ENCODE results near the gene ACAA2.
"Not testable (repeated sequence)": the region's sequence is repeated elsewhere in the genome, so short reads cannot be mapped to it uniquely, and the experiment has no call there.

Gene ACAA2

DNA sequence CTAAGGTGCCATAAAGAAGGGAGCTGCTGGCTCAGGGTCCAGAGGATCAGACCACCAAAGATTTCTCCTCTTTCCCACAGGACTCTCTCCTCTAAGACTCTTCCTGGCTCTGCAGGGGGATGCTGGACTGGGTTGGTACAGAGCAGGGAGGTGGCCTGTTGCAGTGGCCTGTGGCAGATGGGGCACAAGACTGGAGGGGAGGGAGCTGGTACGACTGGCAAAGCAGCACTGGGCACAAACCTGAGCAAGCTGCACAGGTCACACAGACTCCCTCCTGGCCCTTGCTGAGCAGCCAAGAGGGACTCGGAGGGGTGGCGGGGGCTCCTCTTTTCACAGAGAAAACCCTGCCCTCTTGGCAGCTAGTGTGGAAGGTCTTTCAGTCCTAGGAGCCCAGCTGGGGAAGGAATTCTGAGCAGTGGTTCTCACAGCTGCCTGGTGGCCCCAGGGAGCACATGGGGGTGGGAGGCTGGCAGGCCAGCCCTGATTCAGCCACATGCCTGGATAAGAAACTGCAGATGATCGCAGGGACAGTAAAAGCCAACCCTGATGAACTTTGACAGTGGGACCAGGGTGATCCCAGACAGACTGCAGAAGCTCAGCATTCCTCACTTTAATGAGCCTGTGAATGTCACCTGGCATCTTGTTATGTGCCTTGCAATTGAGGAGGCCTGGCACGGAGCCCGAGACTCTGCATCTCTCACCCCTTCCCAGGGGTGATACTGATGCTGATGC, 32.5 kb upstream of the ACAA2 start:
- DNase-seq (ENCODE audit: low read depth, low spot score), result no peak

DNA sequence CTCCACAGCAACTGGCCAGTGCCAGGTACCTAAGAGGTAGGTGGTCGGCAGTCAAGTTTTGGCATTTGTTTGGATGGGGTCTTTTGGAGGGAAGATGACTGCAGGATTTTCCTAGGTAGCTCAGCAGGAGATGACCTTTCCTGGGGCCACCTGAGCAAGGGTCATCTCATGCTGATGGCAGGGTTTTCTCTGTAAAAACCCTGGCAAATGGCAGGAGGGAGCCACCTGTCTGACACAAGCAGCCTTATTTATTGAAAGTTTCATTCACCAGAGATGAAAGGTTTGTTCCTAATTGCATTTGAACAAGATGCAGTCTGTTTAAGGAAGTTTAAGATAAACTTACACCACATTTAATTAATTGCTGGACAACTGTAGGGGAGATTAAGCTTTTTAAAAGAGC, 31.6 kb upstream of the ACAA2 start:
- no peak for DNase-seq (ENCODE audit: low read depth, low spot score)

DNA sequence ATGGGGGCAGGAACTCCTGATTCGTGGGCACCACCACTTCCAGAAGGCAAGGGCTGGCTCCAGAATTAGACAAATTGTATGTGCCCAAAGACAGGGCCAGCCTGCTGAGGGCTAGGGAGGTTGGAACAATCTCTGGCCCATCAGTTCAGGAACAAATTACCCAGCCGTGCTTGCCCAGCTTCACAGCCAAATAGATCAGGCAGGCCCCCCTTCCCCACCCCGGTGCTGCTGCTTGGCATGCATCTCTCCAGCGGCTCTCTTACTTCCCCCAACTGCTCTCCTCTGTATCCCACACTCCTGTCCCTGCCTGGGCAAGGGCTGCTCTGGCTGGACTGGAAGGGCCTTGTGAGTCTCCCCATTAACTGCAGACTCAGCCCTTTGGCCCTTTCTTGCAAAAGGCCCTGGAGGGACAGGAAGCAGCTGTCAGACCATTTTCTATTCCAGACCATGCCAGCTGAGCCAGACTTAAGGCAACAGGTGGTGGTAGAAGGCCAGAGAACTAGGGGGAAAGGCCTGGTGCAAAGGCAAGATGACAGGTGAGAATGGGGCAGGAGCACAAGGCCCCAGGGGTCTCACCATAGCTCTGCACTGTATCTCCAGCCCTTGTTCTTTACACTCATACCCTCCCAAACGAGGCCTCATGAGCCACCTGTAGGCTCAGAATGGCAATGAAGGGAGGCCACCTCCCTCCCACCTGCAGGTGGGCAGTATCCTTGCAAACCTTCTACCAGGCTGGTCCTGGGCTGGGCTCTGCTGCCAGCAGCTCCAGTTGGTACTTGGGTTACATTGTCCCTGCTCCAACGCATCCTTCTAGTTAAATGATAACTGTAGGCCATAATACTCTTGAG, 30.7 kb upstream of the ACAA2 start:
- DNase-seq (ENCODE audit: low read depth, low spot score), result no peak

DNA sequence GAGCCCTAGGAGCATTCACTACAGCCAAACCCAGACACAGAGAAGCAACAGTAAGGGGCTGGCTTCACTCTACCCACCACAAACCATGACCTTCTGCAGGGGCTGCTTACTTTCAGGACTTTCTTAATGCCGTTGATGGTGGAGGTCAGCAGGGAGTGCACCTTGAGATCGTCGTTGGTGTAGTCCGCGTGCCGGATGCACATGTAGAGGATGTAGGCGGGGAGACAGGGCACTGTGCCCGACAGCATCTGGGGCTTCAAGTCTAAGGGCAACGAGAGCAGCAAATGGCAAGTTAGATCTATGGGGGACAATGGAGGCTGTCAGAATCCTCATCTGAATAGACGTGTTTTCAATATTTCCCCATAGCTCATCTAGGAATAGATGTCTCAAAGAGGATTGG, 29.8 kb upstream of the ACAA2 start:
- DNase-seq (ENCODE audit: low read depth, low spot score), result no peak

DNA sequence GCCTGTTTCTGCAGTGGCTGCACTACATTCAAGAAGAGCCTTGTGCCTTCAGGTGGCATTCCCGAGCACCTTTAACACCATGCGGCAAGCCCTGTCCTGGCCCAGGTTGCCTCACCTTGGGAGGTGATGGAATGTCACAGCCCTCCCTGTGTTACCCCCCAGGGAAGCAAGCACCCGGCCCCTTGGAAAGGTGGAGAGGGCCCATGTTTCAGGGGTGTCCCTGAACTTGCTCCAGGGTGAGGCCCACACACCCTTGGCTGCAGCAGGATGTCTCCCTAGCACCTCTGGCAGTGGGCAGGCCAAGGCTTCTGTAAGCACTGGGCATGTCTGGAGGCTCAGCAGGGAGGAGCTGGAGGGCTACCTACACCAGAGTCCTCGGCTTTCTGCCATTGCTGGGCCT, 29.3 kb upstream of the ACAA2 start:
- DNase-seq (ENCODE audit: low read depth, low spot score), result no peak

DNA sequence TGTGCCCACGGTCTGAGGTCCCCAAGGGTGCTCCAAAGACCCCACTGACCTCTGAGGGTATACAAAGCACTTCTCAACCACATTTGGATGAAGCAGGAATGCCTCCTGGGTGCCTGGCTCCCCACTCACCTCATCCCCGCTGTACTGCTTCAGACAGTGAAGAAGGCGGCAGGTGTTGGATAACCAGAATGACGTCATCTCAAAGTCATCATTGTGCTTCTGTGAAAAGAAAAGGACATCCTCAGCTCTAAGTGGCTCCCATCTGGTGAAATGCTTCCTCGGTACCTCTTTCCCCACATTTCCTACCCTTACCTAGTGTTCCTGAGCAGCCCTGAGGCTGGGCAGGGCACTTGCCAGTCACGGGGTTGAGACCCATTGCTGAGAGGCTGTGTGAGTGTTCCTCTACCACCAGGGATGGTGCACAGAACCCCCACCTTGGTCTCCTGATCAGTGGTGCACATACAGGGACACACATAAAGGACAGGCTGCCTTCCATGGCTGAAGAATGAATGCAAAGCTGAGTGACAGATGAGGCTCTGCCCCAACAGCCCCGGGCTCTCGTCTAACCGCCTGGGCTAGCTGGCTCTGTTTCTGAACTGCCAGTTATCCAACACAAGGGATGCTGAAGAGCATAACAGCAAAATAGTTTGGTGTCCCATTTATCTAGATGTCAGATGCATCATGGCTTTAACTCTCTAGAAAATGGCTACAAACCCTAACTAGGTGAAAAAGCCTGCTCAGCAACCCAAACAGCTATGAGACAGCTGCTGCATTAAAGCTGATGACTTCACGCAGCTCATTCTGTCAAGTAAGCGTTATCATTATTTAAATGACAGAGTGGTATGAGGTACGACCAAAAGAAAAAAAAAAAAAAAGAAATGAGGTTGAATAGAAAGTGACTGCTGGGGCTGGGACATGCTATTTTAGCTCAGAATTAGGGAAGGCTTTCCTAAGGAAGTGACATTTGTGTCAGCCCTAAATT, 28.2 kb upstream of the ACAA2 start:
- DNase-seq (ENCODE audit: low read depth, low spot score), result no peak

DNA sequence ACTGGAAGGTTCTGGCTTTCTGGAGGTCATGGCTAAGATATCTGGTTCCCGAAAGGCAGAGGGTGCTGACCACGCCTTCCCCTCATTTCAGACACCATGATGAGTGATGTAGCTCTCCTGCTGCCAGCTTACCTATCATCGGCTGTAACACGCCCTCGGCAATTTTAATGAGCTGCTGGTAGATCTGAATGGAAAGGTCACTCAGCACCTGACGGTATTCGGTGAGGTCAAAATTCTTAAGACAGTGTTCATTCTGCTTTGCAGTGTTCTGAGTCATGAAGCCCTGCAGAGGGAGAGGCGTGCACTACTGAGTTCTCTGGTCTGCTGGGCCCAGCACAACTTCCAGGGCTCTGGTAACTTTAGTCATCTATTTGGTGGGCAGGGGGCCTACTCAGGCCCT, 25.7 kb upstream of the ACAA2 start:
- no peak for DNase-seq (ENCODE audit: low read depth, low spot score)

DNA sequence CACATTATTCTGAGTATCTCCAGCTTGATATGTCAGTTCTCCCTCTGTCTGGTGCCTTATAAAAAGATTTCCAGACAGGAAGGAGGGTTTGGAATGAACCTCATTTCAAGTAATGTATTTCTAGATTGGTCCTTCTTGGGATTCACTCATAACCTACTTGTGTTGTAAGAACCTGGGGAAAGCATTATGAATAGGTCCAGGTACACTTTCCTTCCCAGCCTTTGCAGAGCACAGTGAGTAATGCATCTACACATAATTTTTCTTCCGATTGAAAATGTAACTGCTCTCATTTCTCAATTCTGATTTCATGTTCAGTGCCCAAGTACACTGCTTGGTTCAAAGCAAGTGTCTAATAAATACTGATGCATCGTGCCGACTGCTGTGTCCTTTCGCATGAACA, 25.0 kb upstream of the ACAA2 start:
- no peak for DNase-seq (ENCODE audit: low read depth, low spot score)

DNA sequence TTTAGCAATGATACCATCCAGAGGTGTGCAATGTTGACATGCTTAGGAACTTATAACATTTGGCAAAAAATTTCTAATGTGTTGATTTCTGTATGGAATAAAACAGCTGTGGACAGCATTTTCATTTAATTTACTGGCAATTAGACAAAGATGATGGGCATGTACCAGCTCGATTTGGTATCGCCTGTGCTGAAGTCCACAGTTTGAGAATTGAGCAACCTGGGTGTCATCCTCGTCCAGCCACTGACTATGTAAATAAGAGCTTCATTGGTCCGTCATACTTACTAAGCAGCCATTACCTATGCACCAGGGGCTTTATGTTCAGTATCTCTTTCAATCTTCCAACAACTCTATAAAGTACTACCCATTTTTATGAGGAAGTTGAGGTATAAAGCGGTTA, 24.6 kb upstream of the ACAA2 start:
- no peak for DNase-seq (ENCODE audit: low read depth, low spot score)

DNA sequence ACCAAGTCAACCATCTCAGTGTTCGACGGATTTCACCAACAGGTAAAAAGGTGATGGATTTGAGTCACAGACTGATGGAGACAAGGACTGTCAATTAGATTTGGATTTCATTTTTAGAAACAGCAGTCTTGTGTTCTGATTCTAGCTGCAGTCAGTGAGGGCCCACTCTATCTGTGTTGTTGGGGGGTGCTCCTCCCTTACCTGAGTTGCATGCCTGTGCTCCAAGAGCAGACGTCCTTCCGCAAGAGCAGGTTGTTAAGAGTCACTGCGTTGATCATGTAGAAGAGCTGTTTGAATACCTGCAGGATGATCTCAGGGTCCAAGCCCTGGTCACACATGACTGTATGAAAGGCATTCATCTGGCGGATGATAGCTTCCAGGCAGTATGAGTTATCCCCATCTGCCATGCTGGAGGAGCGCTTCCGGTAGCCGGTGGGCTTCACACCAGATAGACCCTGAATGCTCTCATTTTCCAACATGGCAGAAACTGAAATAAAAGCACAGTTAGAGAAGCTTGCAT, 24.0 kb upstream of the ACAA2 start:
- not testable (repeated sequence) for DNase-seq (ENCODE audit: low read depth, low spot score)

DNA sequence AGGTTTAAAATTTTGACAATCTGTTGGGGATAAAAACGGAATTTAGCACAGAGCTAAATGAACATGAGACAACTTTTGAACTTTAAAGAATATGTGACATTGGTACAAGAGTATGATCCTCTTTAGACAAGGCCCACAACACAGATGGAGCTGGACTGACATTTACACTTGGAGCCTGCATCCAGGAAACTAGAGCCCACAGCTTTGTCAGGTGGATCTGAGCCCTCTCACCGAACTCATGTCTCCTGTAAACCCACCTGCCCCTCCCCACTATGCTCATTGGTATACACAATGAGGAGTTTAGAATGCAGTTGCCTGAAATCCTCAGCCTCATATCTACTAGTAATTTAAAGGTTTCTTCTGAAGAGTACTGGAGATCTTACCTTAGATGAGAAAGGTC, 22.1 kb upstream of the ACAA2 start:
- DNase-seq (ENCODE audit: low read depth, low spot score), result no peak

DNA sequence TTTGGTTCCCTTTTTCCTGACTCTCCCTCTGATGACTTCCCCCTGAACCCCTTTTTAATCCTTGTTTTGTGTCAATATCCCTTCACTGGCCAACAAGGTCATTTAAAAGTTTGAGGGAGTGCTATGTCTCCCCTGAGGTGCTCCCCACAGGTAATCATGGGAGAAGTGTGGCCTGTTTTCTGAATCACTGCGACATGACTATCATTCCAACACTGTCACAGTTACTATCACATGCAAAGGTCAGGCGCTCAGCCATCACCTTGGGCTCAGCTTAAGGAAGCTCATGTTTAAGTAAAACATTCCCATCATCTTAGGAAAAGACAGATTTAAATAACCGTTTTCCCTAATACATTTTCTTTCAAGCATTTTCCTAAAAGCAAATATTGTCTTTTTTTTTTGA, 20.9 kb upstream of the ACAA2 start:
- DNase-seq (ENCODE audit: low read depth, low spot score), result no peak

DNA sequence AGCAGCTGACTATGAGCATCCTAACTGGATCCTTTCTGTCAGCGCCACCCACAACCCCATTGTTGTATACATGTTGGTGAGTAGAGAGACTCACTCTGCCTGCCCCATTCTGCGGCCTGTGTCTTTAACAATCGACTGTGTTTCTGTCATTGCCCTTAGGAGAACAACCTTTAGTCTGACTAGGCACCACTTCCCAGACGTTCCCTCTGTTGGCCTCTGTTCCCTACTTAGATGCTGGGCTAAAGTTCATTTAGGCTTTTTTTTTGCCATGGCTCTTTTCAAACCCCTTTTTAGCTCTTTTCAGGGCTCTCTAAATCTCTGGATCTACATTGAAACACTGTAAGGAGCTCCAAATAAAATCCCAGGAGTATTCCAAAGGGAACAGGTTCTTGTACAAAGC, 20.5 kb upstream of the ACAA2 start:
- no peak for DNase-seq (ENCODE audit: low read depth, low spot score)

DNA sequence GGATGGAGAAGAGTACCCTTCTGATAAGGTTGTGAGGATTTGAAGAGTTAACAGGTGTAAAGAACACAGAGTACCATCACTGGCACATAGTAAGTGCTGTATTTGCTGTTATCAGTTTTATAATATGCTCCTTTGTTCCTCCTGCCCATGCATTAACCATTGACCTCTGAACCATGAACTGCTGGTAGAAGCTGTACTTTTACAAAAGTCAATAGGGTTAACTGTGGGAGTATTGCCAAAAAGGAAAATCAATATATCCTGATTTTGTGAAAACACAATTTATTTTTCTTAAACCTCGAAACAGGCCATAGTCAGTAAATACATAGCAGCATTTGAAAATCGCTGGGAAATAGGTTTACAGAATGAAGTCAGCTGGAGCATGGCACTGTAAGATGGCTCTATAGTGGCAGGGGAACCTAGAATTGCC, 18.9 kb upstream of the ACAA2 start:
- DNase-seq (ENCODE audit: low read depth, low spot score), result no peak

DNA sequence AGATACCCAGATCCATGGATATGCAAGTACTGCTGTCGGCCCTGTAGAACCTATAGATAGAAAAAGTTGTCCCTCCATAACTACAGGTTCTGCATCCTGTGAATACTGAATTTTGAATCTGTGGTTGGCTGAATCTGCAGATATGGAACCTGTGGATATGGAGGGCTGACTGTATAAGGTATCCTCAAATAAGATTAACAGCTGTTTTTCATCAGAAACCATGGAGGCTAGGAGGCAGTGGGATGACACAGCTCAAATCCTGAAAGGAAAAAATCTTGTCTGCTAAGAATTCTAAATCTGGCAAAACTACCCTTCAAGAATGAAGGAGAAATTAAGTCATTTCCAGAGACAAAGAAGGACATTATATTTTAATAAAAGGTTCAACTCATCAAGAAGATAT, 14.7 kb upstream of the ACAA2 start:
- DNase-seq (ENCODE audit: low read depth, low spot score), result no peak

DNA sequence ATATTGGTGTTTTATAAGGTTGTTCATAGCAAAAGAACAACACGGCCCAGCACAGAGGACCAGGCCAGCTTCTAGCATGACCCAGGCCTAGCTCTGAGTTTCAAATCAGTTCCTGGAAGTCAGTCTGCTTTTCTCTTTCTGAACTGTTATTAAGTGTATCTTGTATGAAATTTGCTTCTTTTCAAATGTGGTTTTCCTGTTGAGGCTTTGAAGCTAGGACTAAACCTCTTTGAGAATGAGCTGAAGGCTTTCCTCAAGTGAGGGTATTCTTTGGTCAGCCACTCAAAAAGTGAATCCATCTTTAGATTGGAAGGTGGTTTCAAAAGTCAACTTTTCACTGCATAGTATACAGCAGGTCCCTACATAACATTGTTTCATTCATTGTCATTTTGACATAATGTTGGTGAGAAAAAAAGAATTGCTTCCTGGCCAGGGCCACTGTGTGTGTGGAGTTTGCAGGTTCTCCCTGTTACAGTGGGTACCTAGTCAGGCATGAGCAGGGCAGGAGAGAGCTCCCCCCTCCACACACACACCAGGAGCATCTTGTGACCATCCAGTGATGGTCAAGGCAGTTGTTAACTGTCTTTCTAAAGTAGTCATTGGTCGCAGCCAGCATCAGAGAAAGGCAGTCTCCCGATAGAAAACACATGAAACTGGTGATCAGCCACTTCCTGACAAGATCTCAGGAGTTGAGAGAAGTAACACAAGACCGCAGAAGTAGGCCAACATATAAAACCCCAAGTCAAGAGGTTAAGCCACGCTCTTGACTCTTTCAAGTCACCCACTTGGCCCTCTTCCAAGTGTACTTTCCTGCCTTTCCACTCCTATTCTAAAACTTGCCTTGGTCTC, 6.7 kb upstream of the ACAA2 start:
- DNase-seq (ENCODE audit: low read depth, low spot score), result no peak

DNA sequence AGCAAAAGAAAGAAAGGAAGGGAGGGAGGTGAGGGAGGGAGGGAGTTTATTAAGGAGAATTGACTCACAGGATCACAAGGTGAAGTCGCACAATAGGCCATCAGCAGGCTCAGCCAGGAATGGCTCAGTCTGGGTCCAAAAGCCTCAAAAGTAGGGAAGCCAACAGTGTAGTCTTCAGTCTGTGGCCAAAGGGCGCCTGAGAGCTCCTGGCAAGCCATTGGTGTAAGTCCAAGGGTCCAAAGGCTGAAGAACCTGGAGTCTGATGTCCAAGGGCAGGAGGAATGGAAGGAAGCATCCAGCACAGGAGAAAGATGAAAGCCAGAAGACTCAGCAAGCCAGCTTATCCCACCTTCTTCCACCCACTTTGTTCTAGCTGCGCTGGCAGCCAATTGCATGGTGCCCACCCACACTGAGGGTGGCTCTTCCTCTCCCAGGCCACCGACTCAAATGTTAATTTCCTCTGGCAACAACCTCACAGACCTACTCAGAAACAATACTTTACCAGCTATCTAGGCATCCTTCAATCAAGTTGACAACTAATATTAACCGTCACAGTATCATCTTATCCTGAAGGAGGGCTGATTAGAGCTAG, 5.8 kb upstream of the ACAA2 start:
- no peak for DNase-seq (ENCODE audit: low read depth, low spot score)

DNA sequence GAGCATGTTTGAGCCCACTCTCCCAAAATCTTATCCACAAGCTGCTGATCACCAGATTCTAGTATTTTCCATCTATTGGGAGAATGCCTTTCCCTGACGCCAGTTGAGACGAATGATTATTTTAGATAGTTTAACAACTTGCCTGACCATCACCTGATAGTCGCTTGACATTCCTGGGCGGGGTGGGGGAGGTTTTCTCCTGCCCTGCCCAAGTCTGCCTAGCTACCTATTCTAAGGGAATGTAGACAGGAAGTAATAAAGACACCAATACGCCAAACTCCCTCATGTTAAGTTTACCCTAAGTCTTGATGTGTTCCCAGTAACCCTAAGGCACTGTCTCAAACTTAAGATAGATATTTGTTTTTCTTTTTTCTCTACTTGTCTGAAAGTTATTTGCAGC, 4.6 kb upstream of the ACAA2 start:
- no peak for DNase-seq (ENCODE audit: low read depth, low spot score)

DNA sequence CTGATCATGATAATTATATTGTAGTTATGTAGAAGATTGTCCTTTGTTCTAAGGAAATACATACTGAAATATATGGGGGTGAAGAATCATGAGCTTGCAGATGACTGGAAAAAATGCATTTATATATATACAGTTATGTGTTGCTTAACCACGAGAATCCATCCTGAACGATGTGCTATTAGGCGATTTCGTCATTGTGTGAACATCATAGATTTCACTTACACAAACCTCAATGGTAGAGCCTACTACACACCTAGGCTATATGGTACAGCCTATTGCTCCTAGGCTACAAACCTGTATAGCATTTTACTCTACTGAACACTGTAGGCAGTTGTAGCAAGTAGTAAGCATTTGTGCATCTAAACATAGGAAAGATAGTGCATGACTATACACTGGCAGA, 2.6 kb upstream of the ACAA2 start:
- DNase-seq (ENCODE audit: low read depth, low spot score), result no peak

DNA sequence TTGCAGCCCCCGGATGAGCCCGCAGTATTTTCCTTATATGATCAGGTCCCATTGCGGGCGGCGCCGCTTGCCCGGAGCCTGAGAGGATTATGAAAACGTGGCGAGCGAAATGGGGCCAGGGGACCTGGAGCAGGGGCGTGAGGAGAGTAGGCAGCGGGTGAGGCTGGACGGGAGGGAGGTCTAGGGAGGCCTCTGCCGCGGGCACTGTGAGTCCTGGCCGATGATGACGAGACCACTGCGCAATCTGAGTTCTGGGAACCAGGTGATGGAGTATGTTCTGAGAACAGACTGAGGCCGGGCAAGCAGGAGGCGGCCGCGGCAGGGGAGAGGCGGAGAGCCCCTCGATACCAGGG, 790 bp upstream of the ACAA2 start:
- DNase-seq (ENCODE audit: low read depth, low spot score), result no peak

DNA sequence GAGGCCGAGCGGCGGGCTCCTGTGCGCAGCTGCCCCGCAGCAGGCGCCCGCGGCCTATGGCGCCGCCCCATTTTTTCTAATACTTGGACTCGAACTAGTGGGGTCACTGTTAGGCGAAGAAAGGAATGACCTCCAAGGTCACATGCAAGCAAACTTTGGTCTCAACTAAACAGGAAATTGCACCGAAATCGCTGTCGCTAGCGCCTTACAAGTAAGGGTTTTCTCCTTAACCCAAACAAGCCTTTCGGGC, 339 bp downstream of the ACAA2 start:
- peak; percentile 8 for DNase-seq (ENCODE audit: low read depth, low spot score)
